RPMI7951 (cell line): ENCODE measurements around the gene C17orf50. TPM values are rescaled to one million over a fixed set of nuclear protein-coding genes. Genes with fewer than 3 reads are reported as not detected.
A peak's percentile ranks its signal among the peaks of the same experiment; 100 is the strongest.

Experiments
- DNase-seq: peaks from one replicate; pipeline ENCODE4 v3.0.0-alpha.2; 2012; ENCODE audit warnings: low read depth
- total RNA-seq: library from RNA; depleted of rRNA; stranded (reverse); fragments of >200 nt; shearing (Covaris generic); gene quantifications from 2 replicates; pipeline ENCODE4 v1.2.3, GENCODE V29; 2014; rRNA removed

C17orf50 gene
- not detected in 2 replicates for total RNA-seq

DNA sequence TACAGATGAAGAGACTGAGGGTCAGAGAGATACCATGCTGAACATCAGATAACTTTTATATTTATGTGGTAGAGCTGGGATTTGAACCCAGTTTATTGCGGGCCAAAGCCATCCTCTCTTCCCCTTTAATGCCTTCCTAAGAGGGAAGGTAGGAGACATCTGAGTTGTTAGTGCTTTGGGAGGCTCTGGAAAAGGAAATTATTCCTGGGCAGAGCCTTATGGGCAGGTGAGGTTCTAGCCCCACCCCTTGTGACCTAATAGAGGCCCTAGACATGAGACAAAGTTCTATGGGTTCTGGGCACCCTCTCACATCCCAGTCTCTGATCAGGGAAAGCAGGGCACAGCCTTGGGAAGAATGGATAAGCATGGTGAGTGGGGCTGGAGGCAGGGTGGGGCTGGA, at the start of gene C17orf50:
Gene C17orf50, plus strand, starts transcription at position 301 of the 400 bp plus-strand sequence. Its CDS starts 55 bp downstream, at position 356.
- no peak for DNase-seq

DNA sequence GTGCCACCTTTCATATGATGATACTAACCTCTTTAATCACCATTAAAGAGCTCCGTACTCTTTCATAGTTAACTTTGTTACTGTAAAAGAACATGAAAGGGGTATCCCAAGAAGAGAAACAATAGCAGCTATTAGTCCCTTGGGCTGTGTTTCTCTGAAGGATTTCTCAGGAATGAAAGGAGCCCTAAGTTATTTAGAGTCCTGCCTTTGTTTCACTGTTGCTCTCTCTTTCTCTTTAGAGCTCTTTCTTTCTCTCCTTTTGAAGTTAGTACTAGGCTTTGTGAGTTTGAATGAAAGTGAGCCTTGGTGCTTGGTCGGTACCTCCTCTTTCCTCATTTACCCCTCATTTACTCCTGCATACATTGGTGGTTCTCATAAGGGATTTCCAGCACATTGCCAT, 49.7 kb upstream of the C17orf50 start:
- DNase-seq: no peak

DNA sequence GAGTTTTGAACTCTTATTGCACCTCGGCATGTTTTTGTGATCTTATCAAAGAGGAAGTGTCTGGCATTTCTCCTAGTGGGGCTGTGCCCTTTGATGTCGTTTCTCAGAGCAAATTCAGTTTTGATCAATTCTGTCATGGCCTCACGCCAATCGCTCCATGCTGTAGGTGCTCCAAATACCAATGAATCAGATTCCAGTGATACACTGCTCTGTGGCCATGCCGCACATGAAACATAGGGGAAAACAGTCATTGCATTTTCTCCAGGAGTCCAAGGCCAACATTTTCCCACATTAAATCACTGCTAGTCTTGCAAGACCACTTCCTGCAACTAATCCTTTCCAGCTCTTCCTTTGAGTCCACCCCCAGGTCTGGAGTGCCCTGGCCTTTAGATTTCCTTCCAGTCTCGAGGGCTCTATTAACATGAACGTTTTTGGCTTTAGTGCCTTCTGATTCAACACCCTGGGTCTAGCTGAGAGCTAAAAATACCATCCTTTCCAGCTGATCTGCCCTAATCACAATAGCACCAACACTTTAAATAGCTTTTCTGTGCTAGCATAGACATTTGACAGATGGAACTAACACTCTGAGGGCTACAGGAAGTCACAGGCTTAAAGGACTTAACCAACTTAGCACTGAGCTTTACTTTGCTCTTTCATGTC, 47.5 kb upstream of the C17orf50 start:
- peak; percentile 86 for DNase-seq

DNA sequence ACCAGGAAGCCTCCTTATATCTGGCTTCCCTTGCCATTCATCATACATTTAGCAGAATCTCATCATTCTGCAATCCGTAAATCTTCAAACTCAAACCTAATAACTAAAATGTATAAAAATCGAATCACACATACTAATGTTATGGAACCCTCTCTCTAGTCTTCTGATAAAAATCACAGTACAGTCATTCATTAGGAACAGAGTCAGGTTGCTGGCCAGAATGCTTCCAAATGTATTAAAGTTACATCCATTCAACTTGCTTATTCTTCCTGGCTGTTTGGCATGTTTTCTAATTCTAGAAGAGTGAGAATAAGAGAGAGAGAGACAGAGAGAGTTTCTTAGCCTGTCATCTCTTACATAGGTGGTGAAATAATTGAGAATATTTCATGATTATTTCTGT, 45.7 kb upstream of the C17orf50 start:
- DNase-seq: no peak

DNA sequence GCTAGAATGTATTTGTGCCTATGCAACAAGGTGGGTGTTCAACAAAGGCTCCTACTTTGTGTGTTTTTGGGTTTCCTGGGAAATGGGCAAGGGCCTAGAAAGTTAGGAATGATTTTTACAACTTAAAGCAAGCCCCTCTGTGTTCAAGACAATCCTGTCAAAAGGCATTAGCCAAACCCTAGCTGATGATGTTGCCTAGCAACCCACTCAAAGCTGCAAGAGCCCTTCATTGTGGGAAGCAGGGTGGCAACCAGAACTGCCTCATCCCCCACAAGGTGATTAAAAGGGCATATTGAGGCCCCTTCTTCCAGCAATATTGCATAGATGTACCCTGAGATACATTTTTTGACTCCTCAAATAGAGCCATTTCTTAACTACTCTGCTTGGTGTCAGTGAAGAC, 45.3 kb upstream of the C17orf50 start:
- DNase-seq: no peak

DNA sequence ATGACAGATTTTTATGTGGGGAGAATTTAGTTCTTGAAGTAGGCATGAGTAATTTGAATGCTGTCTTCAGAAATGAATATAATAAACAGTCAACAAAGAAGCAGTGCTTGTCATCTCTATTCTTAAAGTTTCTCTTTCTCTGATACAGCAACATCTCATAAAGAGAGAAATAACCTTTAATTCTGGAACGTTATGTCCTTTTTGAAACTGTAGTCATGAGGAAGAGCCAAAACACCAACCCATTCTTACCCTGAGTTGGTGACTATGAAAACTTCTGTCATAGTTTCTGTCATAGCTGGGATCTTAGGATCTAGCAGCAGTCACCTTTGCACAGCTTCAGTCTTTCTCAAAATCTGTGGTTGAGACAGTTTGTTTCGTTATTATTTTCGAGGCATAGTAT, 44.5 kb upstream of the C17orf50 start:
- DNase-seq: no peak

DNA sequence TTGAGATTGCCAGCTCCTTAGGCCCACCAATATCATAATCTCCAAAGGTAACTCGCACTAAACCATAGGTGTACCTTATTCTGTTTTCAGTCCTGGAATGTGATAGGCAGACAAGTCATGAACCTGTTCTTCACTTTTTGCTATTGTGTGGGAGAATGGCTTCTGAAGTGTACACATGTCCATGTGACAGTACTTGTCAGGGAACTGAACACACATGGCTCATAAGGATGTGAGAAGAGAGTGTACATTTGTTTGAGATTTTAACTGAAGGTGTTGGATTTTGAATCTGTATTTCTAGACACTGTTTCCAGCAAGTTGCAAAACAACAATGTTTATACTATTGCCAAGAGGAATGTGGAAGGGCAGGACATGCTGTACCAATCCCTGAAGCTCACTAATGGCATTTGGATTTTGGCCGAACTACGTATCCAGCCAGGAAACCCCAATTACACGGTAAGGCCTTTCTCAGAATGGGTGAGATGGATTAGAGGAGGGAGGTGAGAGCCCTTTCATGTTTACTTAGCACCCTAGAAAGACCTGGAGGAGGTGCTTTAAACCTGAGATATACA, 43.7 kb upstream of the C17orf50 start:
- no peak for DNase-seq

DNA sequence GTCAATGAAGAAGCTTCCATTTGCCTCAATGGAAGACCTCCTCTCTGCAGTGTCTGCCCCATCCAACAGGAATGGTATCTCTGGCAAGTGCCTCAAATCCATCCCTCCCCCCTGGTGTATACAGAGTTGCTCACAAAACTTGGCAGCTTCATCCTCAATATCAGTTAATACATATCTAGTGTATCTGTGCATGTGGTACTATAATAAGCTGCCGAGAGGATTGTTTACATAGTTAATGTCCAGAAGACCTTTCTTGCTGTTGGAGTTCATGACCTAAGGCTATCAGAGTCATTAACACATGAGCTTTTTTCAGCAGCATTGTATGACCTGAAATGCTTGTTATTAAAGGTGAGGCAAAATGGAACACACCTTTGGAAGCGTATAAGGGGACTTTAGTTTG, 43.2 kb upstream of the C17orf50 start:
- DNase-seq: no peak

DNA sequence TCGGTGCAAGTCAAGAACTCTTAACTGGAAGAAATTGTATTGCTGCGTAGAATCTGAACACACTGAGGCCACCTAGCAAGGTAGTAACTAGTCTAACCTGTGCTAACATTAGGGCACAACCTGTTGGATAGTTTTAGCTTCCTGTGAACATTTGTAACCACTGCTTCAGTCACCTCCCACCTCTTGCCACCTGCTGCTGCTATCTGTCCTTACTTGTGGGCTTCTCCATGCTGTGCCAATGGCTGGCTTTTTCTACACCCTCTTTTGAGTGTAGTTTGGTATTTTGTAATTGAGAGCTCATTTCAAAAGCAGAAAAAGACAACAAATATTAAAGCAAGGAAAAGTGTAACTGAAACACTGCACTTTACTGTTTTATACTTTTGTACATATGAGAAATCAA, 37.0 kb upstream of the C17orf50 start:
- DNase-seq: no peak

DNA sequence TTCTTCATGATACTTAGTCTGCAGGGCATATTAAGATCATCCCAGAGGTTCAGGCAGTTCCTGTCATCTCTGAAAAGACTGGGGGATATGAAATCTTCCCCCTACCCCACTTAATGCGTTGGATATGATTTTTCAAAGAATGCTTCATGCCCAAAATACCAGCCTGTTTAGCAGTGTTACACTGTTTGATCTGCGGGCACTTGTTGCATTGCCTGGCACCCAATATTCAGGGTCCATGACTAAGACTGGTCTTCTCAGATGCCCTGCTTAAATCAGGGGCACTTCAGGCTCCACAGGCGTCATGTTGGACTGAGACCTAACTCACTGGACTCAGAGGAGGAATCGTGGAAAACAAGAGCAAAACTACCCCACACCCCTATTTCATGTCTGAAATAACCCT, 35.6 kb upstream of the C17orf50 start:
- no peak for DNase-seq

DNA sequence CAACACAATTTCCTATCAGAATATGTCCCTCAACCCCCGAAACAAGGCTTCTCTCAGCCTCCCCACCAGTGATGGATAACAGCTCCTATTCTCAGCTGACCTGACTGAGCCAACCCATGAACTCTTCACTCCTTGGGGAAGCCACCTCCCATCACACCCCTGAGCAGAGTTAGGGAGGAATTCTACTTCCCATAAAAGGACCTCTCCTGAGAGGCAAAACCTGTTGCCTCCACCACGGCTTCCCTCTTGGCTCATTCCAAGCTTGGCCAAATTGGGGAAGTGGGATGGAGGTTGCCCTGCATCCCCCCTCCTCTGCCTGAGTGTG, 34.9 kb upstream of the C17orf50 start:
- DNase-seq: no peak

DNA sequence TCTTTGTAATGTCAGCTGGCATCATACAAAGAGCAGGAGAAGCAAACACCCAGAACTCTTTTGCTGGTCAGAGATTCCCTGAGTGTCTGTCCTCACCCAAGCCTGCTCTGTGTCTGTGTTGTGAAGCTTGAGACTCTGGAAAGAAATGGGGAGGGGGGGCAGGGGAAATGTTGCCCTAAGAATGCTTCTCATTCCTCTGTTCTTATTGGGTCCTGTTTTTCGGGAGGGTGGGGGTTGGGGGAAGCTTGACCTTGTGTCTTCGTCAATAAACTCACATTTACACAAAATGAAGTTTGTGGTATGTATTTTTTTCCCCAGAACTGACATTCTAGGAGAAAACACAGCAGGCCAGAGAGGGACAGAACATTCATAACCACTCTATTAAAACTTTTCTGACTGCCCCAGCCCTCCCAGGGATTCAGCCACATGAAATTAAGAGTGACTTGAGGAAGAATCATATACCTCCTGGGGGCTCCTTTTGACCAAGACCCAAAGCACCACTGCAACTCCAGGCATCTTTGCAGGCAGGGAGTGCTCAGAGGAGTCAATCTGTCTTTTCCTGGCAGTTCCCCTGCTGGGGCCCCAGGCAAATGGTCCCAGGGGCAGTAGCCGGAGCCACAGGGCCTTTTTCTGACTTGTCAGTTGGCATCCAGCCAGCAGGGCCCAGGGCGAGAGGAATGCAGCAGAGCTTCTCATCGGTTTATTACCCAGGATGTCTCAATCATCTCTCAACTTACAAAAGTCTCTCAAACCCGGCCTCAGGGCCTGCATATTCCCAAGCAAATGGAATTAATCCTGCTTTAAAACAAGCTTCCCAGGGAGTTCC, 34.3 kb upstream of the C17orf50 start:
- peak; percentile 74 for DNase-seq

DNA sequence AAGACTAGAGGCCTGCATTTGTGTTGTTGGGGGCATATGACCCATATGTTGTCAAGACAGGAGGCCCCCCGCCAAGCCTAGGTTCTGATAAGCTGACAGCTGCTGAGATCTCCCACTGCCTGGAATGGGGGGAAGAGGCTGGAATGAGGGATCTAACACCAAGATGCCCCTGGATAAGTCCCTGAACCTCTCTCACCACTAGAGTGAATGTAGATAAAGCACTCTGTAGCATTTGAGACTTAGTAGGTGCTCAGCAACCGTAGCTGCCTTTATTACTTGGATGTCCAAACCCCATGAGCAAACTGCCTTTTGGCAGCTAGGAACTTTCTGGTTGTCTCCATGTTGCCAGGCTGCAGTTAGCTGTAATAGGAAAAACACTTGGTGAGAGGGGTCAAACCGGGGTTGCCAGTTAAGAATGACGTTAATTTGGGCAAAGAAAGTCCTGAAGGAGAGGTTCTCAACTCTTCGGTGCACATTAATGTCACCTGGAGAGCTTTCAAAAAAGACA, 33.7 kb upstream of the C17orf50 start:
- no peak for DNase-seq

DNA sequence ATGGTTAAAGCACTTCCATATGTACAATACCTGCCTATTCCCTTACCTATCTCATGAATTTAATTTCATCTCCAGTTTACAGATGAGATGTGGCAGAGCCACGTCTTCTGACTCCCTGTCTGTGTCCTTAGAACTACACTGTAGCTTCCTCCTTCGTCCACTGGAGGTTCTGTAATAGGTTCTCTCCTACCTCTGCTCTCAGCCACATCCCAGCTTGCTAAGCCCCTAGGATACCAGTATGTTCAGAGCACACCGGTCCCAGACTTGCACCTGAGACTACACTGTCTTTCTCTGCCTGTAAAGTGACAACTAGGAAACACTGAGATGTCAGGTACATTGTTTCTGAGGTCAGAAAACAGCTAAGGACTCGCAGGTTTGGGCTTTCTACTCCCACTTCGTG, 33.1 kb upstream of the C17orf50 start:
- DNase-seq: no peak

DNA sequence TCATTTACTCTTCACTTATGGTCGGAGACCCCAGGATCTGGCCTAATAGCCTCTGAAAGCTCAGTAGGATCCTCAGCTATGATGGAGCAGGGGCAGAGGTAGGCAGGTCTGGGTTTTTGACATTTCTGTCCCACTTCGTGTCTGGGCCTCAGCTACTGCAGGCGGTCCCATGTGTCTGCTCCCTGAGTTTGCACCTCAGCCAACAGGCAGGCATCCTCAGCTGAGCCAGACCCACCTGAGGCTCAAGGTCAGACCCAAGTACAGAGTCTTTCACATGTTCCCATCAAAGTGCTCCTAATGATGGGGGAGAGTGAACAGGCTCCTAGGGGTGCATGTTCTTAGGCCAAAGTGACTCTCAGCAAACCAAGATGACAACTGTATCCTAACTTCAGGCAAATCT, 32.1 kb upstream of the C17orf50 start:
- DNase-seq: no peak

DNA sequence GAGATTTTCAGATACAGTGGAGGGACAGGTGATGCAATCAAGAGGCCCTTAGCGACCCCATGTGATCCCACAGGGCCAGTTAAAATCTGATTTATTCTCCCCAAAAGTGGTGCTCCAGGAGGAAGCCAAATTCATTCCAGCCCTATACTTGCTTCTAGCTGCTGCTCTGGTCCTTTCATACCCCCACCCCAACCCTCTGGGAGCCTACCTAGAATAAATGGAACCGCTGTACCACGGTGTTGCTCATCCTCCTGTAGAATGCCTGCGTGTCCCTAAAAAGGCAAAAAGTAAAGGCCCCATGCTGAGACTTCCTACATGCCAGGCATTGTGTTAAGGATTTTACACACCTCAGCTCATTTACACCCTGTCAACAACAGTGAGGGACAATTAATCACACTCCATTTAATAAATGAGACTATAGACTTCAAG, 31.3 kb upstream of the C17orf50 start:
- no peak for DNase-seq

DNA sequence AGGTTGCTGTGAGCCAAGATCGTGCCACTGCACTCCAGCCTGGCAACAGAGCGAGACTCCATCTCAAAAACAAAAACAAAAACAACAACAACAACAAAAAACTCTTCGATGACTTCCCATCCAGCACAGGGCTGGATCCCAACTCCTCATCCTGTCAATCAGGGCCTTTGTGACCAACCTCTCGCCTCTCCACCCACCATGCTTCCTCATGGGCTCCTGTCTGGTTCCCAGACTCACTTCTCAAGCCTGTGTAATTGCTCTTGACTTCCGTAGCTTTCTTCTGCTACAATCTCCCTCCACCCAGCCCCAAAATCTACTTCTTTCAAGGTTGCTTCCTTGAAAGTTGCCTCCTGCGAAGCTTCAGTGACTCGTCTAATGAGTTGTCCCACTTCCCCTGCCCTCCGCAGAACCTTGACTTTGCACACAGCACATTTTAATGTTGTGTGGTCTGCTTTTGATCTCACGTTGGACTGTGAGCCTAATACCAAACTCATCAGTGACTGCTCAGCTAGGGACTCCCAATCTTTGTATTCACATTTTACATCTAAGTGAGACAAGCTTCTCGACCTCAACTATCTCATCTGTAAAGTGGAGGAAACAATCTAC, 30.2 kb upstream of the C17orf50 start:
- no peak for DNase-seq

DNA sequence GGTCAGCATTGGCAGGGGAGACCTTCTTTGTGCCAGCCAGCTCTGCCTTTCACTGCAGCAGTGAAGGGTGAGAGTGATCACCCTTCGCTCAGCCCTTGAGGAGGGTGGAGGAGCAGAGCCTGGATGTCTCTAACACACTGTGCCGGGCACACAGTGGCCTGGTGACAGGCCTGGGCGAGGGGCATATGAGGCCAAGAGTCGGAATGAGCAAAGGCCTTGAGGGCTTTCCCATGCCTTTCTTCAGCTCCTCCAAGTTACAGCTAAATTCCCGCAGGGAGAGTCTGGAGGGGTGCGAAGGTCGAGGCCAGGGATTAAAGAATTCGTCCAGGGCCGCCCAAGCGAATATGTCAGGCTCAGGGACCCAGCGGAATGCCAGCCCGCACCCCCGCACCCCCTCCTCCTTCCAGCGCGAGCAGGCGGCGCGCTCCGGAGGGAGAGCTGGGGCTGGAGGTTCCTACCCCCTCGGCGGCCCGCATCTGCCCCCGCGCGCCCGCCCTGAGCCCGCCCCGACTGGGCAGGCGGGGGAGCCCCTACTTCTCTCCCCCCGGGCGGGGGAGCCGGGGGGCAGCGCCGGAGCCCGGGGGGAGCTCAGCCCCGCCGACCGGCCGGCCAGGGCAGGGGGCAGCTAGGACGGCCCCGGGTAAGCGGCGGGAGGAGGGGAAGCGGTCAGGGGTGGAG, 29.3 kb upstream of the C17orf50 start, which contains the start of gene RASL10B:
Gene RASL10B, plus strand, starts transcription at position 401 of the 678 bp plus-strand sequence. CDS start 3,546 bp downstream, outside the sequence.
- DNase-seq: peak; percentile 24

DNA sequence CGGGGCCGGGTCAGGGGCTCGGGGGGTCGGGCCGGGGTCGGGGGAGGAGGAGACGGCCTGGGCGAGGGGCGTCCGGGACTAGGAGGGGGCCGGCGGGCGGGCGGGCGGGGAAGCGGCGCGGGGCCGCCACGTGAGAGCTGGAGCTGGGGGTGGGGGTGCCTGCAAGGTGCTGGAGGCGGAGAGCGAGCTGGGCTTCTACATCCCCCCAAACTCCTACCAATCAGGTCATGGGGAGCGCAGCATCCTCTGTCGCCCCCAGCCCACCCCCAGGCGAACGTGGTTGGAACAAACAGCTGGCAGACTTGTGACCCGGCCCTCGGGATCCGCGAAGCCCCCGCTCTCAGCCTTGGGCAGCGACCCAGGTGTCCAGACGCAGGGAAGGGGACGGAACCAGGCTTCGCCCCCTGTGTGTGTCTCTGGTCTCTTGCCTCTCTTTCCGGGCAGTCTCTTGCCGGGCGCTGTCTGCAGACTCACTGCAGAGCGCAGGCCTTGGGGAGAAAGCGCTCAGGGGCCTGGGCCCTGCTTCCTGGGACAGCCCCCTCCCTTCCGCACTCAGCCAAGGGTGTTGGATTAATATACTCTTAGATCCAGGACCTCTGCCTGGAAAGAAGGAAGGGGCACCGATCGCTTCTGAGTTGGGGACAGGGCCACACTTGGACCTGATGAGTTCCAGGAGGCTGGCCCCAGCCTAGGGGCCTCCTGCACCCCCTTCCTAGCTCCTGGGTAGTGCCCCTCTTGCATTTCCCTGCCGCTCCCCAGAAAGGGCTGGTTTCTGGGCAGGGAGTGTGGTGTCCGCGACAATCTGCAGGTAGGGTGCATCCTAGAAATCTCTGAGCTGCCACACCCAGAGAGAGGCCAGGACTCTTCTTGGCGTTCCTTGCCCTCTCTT, 28.5 kb upstream of the C17orf50 start:
- DNase-seq: no peak

DNA sequence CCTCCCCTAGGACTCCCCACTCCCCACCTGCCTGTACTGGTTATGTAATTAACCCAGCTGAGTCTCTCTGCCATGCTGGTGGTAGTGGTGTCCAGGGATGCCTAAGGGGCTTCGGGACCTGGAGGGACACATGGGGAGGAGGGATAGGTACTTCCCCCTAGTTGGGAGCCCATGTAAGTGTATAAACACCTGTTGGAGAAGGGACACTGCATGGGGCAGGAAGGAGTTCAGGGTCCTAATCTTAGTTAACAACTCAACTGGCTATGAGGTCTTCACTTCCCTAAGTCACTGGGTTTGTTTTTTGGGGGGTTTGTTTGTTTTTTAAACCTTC, 27.9 kb upstream of the C17orf50 start:
- no peak for DNase-seq

DNA sequence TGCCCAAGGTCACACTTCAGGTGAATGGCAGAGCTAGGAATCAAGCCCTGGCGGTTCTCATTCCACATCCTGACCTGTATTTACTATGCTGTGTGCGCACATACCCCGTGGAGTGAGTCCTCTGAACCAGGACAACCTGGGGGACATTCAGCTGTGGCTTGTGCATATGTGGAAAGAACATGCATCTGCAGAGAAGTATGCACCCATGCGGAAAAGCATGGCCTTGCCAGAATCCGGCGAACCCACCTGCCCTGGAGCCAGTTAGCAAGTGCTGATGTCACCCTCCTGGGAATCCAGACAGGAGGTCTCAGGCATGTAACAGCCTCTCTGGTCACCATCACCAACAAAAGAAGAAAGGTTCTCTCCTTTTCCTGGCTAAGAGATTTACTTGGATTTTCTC, 27.3 kb upstream of the C17orf50 start:
- peak; percentile 18 for DNase-seq
